Lower leg skin (tissue), 4 donors: ENCODE results near the gene SHISA7. TPM values are rescaled to one million over a fixed set of nuclear protein-coding genes. Genes with fewer than 3 reads are reported as not detected.

Experiments
- DNase-seq, 2 donors: peaks; one replicate each; pipeline ENCODE4 v3.0.0-alpha.2; 2019; ENCODE audit warnings: low spot score in 2 of 2
- H3K4me3 ChIP-seq: fragments of 200-600 bp; sonication (generic); 2 replicates; pipeline ENCODE4 v1.5.1; 2017; ENCODE audit warnings: mild to moderate bottlenecking, low read depth; ENCODE audit not compliant: poor library complexity, severe bottlenecking
- CTCF ChIP-seq, 3 donors: fragments of 450-650 bp; IDR thresholded peaks; one replicate each; pipeline ENCODE4 v1.5.1; 2016; ENCODE audit warnings: antibody characterized with exemption in 3 of 3, mild to moderate bottlenecking in 3 of 3, moderate library complexity in 2 of 3
- POLR2A ChIP-seq, 2 donors: fragments of 450-650 bp; IDR thresholded peaks; one replicate each; pipeline ENCODE4 v1.6.1; 2016 to 2017; ENCODE audit warnings: antibody characterized with exemption in 2 of 2, mild to moderate bottlenecking in 1 of 2, moderate library complexity in 1 of 2
- WGBS, 2 donors: methylation state at CpG; one replicate each; pipeline ENCODE4 v1.1.5; 2018; 5-methylcytosine and 5-hydroxymethylcytosine counted together
- intact Hi-C: fragments of 100-400 bp; cut with DNase I; formaldehyde crosslinking; loops from one replicate; pipeline ENCODE4 v1.15.0; 2023; ENCODE audit warnings: low total_unique reads
- total RNA-seq, 4 donors: library from RNA; depleted of rRNA; stranded (reverse); fragments of >200 nt; gene quantifications; one replicate each; pipeline ENCODE4 v1.1.0, GENCODE V29; 2016

SHISA7 gene
- total RNA-seq, 4 donors from 2014 or later, result 0.10 TPM; not detected in 3

- TF ChIP-seq POLR2A (IDR thresholded peaks at IDR 0.05) (no peak), CTCF (IDR thresholded peaks at IDR 0.05) (no peak)
- no peak for DNase-seq
- 58 to 65% methylated on average over 16 of the region's 16 CpGs for WGBS, 2 donors
Observed at GRCh38 chr19:55473225-55474012, 30.3 kb upstream of the SHISA7 start.

GRCh38 chr19:55472463-55472862 is 29.4 kb upstream of the SHISA7 start:
- H3K4me3 ChIP-seq, result no peak overlapping the region
- TF ChIP-seq POLR2A (IDR thresholded peaks at IDR 0.05), result no peak
- TF ChIP-seq CTCF (IDR thresholded peaks at IDR 0.05), result no peak
- 63 to 81% methylated on average over 8 of the region's 8 CpGs for WGBS, 2 donors
- intact Hi-C loops, result no loop called here
- no peak for DNase-seq

More at GRCh38 chr19:55473225-55474012, 30.3 kb upstream of the SHISA7 start:
- H3K4me3 ChIP-seq, result no peak overlapping the region
- intact Hi-C loops, result no loop called here

GRCh38 chr19:55471266-55471665 is 28.2 kb upstream of the SHISA7 start:
- TF ChIP-seq POLR2A (IDR thresholded peaks at IDR 0.05) (no peak), CTCF (IDR thresholded peaks at IDR 0.05) (no peak)
- H3K4me3 ChIP-seq, result no peak overlapping the region
- no peak for DNase-seq
- 54 to 59% methylated on average over 13 of the region's 13 CpGs for WGBS, 2 donors
- intact Hi-C loops, result no loop called here

- TF ChIP-seq CTCF (IDR thresholded peaks at IDR 0.05) (peak in 1 of 3 donors; percentile 5), POLR2A (IDR thresholded peaks at IDR 0.05) (no peak)
- no peak overlapping the region for H3K4me3 ChIP-seq
- no peak for DNase-seq
- 25 to 31% methylated on average over 4 of the region's 4 CpGs for WGBS, 2 donors
- intact Hi-C loops, result no loop called here
Observed at GRCh38 chr19:55468054-55468393, 24.9 kb upstream of the SHISA7 start.

GRCh38 chr19:55467236-55468053 is 24.3 kb upstream of the SHISA7 start:
- H3K4me3 ChIP-seq, result no peak overlapping the region
- 31 to 32% methylated on average over 29 of the region's 29 CpGs for WGBS, 2 donors

More at GRCh38 chr19:55467236-55468053, 24.3 kb upstream of the SHISA7 start:
- no peak for DNase-seq
- intact Hi-C loops, result no loop called here
- TF ChIP-seq CTCF (IDR thresholded peaks at IDR 0.05) (peak in 1 of 3 donors; percentile 78), POLR2A (IDR thresholded peaks at IDR 0.05) (no peak)
